Vagina (tissue), 2 donors: ENCODE measurements around the gene STIM1.

ENCODE experiments used
- POLR2A ChIP-seq, 2 donors: fragments of 450-650 bp; IDR thresholded peaks; one replicate each; pipeline ENCODE4 v1.6.1; 2017; ENCODE audit warnings: antibody characterized with exemption in 2 of 2, mild to moderate bottlenecking in 2 of 2, moderate library complexity in 2 of 2
- POLR2AphosphoS5 ChIP-seq, 2 donors: sonication (generic); formaldehyde crosslinking; IDR thresholded peaks; one replicate each; pipeline ENCODE4 v1.9.0; 2017; ENCODE audit warnings: antibody characterized with exemption in 2 of 2, mild to moderate bottlenecking in 2 of 2, low read depth in 1 of 2; ENCODE audit not compliant: insufficient read depth in 1 of 2
- TF ChIP-seq, protein P1 (sequence below), 3 experiments: fragments of 450-650 bp in 2 of 3; fragments of 200-600 bp in 1 of 3; sonication (generic) in 1 of 3; IDR thresholded peaks; one replicate each; pipeline ENCODE4 v1.5.1; 2017 to 2019; ENCODE audit warnings: antibody characterized with exemption in 3 of 3, mild to moderate bottlenecking in 2 of 3, moderate library complexity in 2 of 3

DNA sequence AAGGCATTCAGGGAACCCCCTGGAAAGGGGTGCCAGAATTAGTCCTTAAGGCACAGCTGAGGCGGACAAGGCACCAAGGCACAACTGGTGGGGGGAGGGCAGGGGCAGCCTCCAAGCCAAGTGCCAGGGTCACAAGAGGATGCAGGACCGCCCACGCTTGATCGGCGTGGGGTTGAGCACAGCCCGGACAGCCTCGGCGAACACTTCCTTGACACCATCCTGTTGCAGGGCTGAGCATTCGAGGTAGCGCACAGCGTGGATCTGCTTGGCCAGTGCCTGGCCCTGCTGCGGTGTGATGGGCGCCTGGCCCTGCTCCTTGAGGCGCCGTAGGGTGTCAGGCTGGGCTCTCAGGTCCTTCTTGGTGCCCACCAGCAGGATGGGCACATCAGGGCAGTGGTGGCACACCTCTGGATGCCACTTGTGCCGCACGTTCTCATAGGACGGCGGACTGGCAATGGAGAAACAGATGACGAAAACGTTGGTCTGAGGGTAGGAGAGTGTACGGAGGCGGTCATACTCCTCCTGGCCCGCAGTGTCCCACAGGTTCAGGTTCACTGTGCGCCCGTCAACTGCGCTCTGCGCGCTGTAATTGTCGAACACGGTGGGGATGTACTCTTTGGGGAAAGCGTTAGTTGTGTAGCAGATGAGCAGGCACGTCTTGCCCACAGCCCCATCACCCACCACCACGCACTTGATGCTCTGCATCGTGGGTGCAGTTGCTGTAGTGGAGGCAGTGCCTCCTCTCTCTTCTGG is 27.9 kb upstream of the STIM1 start:
- TF ChIP-seq, protein P1, sequence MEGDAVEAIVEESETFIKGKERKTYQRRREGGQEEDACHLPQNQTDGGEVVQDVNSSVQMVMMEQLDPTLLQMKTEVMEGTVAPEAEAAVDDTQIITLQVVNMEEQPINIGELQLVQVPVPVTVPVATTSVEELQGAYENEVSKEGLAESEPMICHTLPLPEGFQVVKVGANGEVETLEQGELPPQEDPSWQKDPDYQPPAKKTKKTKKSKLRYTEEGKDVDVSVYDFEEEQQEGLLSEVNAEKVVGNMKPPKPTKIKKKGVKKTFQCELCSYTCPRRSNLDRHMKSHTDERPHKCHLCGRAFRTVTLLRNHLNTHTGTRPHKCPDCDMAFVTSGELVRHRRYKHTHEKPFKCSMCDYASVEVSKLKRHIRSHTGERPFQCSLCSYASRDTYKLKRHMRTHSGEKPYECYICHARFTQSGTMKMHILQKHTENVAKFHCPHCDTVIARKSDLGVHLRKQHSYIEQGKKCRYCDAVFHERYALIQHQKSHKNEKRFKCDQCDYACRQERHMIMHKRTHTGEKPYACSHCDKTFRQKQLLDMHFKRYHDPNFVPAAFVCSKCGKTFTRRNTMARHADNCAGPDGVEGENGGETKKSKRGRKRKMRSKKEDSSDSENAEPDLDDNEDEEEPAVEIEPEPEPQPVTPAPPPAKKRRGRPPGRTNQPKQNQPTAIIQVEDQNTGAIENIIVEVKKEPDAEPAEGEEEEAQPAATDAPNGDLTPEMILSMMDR (IDR thresholded peaks at IDR 0.05), result no peak
- no peak for TF ChIP-seq POLR2A (IDR thresholded peaks at IDR 0.05)
- TF ChIP-seq POLR2AphosphoS5 (IDR thresholded peaks at IDR 0.05; ENCODE audit: insufficient read depth in 1 of 2, low read depth in 1 of 2), result no peak
